Activated gamma-delta T cell (primary cell): ENCODE measurements around the gene SIDT1.

Source experiments
- DNase-seq: peaks from one replicate; lab custom pipeline; 2025; lab: John Stamatoyannopoulos, UW

The SIDT1 gene

DNA sequence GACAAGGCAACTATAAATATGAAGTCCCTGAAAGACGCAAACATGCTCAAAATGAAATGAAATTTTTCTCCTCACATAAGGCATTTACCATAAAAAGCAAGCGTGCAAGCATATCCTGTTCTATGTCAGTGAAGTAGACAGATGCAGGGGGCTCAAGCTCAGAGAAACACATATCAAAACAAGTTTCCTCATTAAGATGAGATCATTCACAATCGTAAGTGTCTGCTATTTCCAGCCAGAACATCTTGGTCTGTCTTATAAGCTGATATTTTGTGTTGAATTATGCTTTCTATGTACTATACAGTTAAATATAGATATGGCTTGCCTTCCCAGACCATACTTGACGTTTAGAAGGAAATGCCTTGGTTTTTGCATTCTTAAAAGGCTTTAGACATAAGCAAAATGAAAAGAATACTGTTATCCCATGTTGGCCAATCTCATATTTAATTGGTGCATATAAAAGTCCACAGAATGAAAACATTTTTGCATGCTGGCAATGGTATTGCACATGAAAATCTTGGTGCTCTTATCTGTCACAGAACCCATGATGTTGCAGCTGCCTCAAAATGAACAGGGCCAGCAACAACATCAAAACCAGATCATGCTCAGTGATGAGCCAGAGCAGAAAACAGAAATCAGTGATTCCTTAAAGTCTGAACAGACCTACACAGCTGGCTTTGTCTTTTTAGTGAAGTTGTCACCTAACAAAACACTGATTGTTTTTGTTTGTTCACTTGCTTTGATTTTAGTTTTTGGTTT is 65.4 kb downstream of the SIDT1 start:
- DNase-seq = no peak

DNA sequence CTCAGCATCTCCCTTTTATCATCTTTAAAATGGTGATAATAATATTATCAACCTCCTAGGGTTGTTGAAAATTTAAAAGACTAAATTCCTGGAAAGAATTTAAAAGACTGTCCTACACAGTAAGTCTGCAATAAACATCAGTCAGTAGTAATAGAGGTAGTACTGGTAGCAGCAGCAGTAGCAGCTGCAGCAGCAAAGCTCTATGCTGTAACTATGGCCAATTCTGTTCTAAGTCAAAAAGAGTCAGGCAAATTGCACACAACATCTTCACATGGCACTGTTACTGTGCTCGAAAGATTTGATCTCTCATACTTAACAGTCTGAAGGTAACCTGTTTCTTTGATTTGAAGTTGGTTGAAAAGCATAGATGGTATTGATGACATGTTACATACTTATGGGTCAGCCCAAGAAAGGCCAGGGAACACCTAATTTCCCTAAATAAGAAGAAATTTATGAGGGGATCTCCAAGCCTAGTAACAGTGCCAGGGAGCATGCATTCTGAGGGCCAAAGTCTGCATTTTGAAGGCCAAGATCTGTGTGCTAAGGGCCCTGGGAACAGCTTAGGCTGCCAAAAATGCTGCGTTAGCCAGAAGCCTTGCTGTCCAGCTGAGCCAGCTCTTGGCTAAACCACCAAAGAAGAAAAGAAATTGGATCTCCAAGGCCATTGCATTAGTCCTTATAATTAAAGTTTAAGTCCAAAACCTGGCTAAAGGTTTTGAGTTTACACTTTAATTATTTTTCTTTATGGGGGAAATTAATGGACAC is 68.2 kb downstream of the SIDT1 start:
- DNase-seq = no peak

DNA sequence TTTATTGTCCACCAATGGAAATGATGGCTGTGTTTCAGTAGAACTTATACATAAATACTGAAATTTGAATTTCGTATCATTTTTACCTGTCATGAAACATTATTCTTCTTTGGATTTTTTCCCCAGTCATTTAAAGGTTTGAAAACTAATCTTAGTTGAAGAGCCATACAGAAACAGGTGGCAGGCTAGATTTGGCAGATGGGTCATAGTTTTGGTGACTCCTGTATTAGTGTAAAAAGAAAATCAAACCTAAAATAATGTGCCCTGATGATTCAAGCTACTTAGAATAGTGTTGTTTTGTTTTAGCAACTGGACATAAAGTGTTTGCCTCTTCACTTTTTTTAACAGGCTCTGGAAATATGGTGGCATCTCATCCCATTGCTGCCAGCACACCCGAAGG is 68.9 kb downstream of the SIDT1 start:
- no peak for DNase-seq

DNA sequence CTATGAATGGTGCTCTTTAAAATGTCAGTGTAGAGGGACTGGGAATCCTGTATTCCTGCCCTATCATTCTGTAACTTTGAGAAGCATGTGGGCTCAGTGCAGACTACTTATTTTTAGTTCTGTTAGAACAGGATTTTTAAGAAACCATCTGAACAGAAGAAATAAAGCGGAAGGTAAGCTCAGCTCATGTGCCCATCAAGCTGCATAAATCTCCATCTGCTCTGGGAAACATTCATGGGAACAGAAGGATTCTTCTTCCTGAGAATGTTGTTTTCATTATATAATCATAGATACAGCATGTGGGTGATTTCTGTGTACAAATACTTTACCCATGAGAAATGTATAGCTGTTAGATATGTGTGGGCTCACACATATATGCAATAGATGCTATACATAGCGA is 69.9 kb downstream of the SIDT1 start:
- no peak for DNase-seq

DNA sequence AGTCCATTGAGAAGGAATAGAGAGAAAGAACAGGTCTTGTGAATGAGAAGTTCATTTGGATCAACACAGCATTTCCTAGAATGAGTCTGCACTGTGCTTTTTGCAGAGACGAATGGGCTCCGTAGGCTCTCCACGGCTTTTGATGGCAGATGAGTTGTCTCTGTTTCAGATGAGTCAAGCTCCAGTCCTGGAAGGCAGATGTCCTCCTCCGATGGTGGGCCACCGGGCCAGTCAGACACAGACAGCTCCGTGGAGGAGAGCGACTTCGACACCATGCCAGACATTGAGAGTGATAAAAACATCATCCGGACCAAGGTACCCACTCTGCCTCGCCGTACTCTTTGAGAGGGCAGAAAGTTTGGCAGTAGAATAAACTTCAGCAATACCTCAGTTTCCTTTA is 70.5 kb downstream of the SIDT1 start:
- DNase-seq = no peak

DNA sequence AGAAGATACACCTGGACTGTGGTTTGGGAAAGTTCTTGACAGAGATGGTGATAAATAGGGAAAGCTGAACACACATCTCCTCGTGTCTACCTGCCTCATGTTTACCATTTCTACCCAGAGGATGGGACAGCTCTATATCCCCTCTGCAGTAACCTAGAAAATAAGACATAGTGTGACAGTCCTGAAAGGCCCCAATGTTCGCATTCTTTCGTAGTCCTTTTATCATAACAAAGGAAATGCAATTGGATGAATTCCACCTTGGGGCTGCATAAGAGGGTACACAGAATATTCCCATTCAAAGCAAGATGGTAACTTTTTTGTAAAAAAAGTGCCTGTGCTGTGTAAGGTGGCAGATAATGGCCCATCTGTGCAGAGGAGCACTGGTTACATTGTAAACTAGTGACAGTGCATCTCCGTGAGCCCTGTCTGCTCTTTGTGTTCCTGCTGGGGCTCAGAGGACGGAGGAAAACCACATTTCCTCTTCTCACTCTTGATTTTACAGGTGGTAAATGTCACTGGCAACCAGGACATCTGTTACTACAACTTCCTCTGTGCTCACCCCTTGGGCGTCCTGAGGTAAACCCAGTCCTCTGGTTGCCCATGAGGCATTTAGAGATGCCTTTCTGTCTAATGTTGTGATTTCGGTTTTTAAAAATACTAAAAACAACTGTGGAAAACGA is 74.3 kb downstream of the SIDT1 start:
- DNase-seq = no peak

DNA sequence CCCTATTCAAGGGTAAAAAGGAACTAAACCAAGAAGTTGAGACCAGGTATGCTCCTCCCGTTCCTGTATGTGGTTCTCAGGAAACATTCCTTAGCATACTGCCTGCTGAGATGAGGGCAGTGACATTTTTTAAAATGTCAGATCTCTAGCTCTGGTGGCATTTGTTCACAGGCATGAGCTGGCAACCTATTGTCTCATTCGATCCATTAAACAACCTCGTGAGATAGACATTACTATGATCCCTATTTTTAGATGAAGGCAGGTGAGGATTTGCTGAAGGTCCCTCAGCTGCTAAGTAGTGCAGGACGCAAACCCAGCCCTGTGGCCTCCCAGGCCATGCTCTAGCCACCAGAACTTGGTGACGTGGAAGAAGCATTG is 74.9 kb downstream of the SIDT1 start:
- no peak for DNase-seq

DNA sequence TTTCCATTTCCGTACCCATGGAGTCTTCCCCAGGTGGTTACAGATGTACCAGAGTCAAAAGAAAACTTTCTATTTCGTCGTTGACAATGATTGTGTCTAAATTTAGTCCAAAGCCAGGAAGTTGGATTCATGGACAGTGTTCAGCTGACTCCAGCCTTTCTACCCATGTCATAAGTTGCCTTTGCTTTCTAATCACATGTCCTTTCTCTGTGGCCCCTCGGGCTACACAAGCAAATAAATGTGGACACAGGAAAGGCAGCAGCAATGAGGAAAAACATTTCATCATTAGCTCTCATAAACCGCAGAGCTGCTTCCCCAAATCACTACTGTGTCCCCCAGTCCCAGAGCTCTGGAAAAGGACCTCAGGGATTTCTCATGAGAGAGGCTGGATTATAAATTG is 82.0 kb downstream of the SIDT1 start:
- DNase-seq = no peak

DNA sequence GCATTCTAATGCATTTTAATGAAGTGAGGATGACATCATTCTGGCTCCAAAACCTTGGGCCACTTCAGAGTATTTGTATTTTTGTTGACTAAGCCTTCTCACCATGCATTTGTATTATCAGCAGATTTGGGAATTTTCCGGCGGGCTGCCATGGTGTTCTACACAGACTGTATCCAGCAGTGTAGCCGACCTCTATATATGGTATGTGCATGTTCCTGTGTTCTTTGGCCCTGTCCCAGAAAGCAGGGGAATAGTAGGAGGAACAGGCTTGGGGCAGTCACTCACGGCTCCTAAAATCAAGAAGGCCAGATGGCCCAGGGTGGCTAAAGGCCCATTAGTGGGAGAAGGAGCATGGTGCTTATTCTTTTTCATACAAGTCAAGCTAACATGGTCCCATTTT is 83.6 kb downstream of the SIDT1 start:
- no peak for DNase-seq

DNA sequence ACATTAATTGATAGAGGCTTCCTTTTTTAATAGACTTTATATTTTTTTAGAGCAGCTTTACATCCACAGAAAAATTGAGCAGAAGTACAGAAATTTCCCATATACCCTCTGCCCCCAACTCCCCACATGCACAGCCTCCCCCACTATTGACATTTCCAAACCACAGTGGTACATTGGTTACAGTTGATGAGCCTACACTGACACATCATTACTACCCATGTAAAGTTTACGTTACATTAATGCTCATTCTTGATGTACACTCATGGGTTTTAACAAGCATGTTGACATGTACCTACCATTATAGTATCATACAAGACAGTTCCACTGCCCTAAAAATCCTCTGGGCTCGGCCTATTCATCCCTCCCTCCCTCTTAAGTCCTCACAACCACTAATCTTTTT is 85.4 kb downstream of the SIDT1 start:
- no peak for DNase-seq

DNA sequence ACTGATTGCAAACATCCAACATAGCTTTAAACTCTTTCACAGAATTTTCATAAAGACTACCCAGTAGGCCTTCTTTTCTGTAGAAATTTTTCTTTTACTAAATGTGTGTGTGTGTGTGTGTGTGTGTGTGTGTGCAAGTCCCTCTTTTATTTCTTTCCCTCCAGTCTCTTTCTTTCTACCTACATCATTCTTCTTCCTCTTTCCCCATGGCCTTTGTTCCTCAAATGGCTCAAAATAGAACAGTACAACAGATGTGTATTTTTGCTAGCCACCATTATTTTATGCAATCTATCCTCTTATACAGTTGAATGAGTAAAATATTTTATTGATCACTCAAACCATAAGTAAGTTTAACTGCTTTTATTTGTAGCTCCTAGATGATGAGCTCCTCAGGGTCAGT is 87.7 kb downstream of the SIDT1 start:
- no peak for DNase-seq

DNA sequence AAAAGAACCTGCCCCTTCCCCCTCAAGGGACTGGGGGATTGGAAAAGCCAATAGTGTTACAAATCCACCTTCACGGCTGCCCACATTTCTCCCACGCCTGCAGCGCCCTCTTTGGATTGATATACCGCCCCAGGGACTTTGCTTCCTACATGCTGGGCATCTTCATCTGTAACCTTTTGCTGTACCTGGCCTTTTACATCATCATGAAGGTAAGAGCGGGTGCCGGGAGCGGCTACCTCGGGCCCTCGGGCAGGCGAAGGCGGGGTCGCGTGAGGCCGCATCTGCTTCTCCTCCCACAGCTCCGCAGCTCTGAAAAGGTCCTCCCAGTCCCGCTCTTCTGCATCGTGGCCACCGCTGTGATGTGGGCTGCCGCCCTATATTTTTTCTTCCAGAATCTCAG is 91.0 kb downstream of the SIDT1 start:
- no peak for DNase-seq

DNA sequence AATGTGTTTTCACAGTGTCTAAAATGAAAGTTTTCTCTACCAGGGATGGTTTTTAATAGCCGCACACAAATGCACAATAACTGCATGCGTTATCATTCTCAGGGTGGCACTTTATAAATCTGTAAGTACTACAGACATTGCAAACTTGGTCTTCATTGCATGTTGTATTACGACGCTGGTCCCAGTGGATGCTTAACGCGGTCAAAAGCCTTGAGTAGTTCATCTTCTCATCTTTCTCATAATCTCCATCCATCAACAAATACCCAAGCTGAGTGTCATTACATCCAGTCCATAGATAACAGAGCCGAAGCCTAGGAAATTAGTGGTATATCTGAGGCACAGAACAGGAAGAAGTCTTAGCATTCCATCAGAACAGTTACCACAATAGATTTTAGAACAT is 91.5 kb downstream of the SIDT1 start:
- DNase-seq = no peak

DNA sequence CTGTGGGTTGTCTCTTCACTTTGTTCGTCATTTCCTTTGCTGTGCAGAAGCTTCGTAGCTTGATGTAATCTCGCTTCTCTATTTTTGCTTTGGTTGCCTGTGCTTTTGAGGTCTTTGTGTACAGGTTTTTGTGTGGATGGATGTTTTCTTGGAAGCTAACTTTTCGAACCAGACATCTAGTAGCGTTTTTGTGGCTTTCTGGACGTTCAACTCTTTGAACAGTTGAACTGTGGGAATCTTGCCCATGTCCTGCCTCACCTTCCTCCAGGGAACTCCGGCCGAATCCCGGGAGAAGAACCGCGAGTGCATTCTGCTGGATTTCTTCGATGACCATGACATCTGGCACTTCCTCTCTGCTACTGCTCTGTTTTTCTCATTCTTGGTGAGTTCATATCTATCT is 93.5 kb downstream of the SIDT1 start:
- DNase-seq = no peak

DNA sequence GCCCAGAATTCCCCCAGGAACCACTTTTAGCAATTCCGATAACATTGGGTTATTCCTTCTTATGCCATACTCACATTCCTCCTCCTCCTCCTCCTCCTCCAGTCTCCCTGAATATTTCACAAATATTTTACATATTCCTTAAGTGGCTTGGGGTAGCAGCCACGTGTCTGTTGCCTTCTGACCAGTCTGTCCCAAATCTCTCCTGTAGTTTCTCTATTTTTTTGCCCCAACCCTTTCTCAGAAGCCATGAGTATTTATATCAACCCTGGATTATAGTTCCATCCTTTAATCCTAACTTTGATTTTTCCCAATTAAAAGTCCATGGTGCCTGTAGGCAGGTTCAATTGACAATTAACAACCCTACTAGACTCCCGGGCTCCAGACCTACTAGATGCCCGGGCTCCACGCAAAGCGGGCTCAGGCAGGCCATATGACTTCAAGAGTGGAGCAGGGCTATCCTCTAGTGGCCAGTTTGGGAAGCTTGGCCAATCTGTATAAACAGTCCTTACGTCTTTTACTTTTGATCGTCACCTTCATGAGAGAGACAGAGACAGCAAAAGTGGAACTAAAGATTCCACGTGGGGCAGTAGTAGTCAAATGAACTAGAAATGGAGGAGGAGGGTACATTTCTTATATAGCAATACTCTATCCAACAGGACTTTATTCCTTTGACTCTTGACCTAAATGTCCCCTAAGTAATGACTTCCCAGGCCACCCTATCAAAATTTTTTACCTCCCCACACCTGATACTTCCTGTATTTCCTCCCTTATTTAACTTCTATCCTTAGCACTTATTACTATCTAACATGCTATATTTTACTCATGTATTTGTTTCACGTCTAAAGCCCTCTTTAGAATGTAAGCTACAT is 94.4 kb downstream of the SIDT1 start:
- no peak for DNase-seq

DNA sequence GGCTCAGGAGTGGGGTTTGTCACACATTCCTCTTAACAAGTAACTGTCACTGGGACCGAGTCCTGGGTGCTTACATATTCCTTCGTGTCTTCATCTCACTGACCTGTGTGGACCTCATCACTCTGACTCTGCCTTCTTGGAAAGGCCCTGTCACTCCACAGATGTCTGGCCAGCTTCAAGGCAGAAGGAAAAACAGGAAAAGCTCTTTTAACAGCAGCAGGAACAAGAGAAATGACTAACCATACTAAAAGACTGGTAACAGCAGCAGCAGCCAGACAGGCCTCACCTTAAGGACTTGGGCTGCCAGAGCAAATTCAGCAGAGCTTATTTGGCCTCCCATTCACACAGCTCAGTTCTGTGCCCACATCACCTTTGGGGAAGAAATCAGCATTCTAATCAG is 96.0 kb downstream of the SIDT1 start:
- no peak for DNase-seq

DNA sequence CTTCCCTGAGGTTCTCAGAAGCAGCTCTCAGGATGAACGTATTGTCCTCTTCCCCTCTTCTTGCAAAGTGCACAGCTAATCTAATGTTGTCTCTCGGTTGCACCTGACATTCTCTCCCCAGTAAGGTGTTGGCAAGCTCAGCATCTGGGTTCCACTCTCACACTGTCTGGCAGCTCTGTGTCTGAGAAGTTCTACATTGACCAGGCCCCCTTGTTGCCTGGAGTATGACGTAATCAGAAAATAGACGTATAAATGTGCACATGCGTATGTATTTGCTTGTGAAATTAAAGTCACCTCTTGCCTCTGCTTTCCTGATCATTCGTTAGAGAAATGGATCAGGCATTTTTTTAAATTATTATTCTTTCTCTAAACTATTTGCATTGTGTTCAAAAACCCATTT is 96.4 kb downstream of the SIDT1 start:
- no peak for DNase-seq

DNA sequence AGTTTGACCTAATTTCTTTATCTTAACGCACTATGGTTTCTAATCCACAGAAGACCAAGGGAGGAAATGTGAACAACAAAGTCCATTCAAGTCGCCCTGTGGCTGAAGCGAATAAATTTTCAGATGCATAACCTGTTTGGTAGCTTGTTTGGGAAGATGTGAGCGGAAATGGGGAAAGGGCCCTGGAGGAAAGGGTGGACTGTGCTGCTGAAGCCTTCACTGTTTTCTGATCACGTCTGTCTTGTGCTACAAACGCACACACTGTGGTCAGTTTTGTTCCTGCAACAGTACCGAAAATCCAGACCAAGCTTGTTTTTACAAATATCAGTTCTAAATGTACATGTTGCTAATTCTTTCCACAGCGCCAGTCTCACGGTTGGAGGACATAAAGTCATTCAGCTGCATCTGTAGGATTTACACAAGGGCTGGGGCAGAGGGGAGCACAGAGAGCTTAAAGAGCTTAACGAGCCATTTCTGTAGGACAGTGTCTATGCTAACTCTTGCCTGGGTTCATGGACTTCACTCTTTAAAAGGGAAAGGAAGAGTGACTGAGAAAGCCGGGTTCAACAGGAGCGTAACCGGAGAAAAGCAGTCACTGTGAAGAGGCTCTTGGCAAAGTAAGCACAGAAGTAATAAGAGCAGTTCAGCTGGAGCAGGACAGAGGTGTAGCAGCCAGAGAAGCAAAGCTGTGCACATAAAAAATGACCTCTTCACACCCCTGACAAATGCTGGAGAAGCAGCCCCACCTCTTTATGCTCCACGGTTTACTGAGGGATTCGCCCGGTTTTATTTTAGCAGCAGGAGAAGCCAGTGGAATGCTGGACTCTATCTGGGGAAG is 97.4 kb downstream of the SIDT1 start:
- no peak for DNase-seq

DNA sequence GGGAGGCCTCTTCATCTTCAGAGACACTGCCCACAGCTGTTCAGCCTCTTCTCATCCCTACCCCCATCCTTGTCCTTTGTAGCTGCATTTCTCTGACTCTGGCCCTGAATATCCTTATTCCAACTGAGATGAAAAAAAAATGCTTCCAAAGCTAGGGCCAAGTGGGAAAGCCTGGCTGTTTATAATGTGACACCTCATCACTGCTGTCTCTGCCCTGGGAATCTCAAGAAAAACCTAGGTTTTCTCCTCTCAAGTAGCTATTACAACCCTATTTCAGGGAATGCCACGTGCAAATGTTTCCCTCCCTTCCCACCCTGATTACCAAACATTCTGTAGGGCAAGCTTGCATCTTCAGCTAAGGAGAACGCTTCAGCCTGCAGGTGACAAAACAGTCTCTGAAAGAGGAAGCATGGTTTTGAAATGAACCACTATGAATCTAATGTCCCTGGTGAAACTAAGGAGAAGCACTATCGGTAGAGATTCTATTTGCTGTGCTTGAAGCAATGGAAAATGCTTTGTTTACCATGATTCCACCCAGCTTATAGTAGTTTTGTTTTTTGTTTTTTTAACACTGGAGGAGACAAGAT is 98.7 kb downstream of the SIDT1 start:
- no peak for DNase-seq

DNA sequence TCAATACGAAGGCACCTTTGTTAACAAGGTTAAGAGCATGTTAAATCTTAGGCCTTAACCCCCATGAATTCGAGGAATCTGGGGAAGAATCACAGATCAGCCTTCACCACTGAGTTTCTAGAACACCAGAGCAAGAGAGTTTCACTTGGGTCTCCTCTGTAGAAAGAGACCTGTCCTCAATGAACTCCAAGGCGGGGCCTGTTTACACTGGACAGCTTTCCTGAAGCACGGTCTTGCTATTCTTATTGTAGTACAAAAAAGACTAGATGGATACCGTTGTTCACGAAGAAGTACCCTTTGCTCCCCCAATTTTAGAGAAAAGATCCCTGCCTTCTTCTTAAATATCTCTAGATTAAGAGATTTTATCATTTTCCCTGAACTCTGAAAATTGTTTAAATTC is 99.2 kb downstream of the SIDT1 start:
- DNase-seq = no peak
